HFF-Myc (cell line): ENCODE data around the gene LBX1.

ENCODE experiments used
- DNase-seq: peaks from one replicate; pipeline ENCODE4 v3.0.0-alpha.2; 2011; ENCODE audit warnings: low read depth; ENCODE audit errors: extremely low read depth
- H3K4me3 ChIP-seq: replicated peaks from 2 replicates; pipeline ENCODE4 v1.5.1; 2011; ENCODE audit warnings: low read depth, mild to moderate bottlenecking, control low read depth, low read length
- TF ChIP-seq, protein P1 (sequence below): IDR thresholded peaks from 2 replicates; pipeline ENCODE4 v1.5.1; 2012; ENCODE audit warnings: mild to moderate bottlenecking, low read depth, low read length, control low read depth; ENCODE audit errors: missing control alignments

LBX1 gene

DNA sequence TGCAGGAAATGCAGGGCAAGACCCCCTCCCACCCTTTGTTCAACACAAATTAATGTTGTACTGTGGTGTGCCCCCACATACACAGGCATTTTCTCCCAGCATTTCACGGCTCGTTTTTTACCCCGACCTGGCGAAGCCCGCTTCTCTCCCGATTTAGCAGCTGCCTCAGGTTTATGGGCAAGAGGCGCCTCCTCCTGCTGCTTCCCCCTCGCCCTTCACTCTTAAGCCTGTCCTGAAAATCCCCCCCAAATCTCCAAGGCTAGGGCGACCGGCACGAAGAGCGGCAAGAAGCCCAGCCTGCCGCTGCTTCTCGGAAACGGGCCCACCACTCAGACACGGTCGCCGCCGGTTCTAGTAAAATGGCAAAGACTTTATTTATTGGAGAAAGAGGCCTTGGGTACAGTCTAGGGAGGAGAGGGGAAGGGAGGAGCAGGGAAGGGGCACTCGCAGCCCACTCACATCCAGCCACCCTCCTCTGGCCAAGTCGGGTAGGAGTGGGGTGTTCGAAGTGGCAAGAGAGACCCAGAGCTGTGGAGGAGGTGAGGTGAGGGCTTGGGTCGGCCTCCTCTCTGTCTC, 3.3 kb downstream of the LBX1 start:
- no peak for DNase-seq
- H3K4me3 ChIP-seq = no peak overlapping the region
- TF ChIP-seq, protein P1, sequence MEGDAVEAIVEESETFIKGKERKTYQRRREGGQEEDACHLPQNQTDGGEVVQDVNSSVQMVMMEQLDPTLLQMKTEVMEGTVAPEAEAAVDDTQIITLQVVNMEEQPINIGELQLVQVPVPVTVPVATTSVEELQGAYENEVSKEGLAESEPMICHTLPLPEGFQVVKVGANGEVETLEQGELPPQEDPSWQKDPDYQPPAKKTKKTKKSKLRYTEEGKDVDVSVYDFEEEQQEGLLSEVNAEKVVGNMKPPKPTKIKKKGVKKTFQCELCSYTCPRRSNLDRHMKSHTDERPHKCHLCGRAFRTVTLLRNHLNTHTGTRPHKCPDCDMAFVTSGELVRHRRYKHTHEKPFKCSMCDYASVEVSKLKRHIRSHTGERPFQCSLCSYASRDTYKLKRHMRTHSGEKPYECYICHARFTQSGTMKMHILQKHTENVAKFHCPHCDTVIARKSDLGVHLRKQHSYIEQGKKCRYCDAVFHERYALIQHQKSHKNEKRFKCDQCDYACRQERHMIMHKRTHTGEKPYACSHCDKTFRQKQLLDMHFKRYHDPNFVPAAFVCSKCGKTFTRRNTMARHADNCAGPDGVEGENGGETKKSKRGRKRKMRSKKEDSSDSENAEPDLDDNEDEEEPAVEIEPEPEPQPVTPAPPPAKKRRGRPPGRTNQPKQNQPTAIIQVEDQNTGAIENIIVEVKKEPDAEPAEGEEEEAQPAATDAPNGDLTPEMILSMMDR = no peak

GRCh38 chr10:101224910-101225823, 4.1 kb downstream of the LBX1 start:
- no peak overlapping the region for H3K4me3 ChIP-seq
- TF ChIP-seq, protein P1 = no peak
- DNase-seq = no peak

DNA sequence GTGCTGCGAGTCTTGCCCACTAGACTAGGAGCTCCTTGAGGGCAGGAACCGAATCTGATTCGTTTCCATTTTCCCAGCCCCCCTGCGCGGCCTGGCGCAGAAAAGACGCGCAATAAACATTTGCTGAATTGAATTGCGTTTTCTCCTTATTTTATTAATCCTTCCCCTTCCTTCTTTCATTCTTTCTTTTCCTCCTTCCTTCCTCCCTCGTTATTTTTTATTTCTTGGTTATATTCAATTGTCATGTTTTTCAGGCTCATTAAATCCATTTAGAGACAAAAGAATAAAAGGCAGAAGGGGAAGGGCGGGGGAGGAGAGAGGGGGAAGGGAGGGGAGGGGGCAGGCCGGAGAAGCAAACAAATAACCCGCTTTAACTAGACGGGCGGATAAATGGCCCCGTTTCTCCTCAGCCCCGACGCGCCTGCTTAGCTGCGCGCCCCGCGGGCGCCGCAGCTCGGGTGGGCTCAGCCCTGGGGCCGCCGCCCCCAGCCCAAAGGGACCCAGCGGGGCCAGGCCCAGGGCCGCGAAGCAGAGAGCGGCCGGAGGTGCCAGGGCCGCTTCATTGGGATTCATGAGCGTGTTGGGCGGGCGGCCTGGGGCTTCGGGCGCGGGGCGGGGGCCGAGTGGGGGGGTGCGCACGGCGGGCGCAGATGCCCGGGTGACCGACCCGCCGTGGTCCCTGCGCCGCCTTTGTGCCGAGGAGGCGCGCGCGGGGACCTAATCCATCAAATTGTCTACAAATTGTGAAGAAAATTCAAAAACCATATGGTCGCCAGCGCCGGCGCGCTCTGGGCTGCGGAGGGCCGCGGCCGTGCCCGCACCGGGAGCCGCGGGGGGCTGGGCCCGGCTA, 5.0 kb downstream of the LBX1 start:
- no peak overlapping the region for H3K4me3 ChIP-seq
- DNase-seq = no peak
- TF ChIP-seq, protein P1 = no peak

GRCh38 chr10:101223274-101224059, 5.8 kb downstream of the LBX1 start:
- TF ChIP-seq, protein P1 = no peak
- no peak overlapping the region for H3K4me3 ChIP-seq
- DNase-seq = no peak

GRCh38 chr10:101222683-101223273, 6.5 kb downstream of the LBX1 start:
- TF ChIP-seq, protein P1 = no peak
- DNase-seq = no peak
- H3K4me3 ChIP-seq = peak overlapping the region; percentile 21
